Fibroblast of the conjunctiva (primary cell): Measurements from ENCODE around the gene ARRDC1.

Experiments
- DNase-seq: peaks from one replicate; pipeline ENCODE4 v3.0.0-alpha.2; 2010; ENCODE audit warnings: low read depth

ARRDC1 gene

GRCh38 chr9:137640862-137641261, 35.4 kb downstream of the ARRDC1 start:
- DNase-seq = no peak

- no peak for DNase-seq
Measured at GRCh38 chr9:137642118-137642601, 36.7 kb downstream of the ARRDC1 start.

DNA sequence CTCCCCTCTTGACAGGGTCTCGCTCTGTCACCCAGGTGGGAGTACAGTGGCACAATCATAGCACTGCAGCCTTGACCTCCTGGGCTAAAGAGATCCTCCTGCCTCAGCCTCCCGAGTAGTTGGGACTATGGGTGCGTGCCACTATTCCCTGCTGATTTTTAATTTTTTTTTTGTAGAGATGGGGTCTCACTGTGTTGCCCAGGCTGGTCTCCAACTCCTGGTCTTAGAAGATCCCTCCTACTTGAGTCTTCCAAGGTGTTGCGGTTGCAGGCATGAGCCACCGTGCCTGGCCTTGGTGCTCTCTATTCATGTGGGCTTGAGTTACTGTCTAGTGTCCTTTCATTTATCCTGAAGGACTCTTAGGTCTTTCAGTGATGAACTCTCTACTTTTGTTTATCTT, 37.4 kb downstream of the ARRDC1 start:
- no peak for DNase-seq

DNA sequence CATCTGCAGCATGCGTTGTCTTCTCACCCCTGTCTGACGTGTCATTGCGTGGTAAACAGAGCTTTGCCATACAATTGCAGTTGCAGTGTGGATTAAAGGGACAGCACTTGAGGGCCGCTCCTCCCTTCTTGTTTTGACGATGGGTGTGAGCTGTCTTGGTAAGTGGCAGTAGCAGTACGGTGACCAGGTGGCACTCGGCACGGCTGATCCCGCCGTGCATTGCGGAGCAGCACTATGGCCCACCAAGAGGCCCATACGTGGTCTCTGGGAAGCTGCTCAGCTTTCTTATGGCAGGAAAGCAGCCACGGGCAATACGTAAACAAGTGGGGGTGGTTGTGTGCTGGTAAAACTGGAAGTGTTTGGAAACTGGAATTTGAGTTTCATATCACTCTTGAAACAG, 38.4 kb downstream of the ARRDC1 start:
- no peak for DNase-seq

DNA sequence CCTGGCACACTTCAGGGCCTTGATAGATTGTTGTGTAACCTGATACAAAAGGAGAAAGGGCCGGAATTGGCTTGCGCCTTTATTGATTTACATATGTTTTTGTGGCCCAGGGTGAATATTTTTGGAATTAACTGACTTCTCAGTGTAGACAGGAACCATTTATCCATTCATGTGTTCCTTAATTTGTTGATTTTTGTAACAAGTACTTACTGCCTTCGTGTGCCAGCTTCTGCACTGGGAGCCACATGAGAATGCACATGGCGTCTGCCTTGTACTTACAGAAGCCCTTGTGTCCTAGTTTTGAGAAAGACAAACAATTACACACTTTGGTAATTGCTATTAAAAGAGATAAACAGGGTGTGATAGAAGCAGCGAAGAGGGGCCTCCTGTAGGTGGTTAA, 39.7 kb downstream of the ARRDC1 start:
- DNase-seq = no peak

DNA sequence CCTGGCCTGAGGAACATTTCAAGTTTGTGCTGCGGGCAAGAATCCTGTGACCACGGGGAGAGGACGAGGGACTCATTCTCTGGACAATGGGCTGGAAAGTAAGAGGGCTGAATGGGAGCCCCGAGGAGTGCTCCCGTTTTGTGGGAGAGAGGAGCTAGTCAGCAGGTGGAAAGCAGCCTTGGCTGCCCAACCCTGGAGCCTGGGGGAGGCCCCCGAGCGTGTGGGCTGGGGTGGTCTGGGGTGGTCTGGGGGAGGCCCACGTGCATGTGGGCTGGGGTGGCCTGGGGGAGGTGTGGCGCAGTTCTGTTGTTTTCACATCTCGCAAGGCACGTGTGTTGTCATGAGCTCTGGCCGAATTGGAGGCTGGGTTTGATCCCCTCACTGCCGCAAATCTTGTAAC, 40.9 kb downstream of the ARRDC1 start:
- no peak for DNase-seq

DNA sequence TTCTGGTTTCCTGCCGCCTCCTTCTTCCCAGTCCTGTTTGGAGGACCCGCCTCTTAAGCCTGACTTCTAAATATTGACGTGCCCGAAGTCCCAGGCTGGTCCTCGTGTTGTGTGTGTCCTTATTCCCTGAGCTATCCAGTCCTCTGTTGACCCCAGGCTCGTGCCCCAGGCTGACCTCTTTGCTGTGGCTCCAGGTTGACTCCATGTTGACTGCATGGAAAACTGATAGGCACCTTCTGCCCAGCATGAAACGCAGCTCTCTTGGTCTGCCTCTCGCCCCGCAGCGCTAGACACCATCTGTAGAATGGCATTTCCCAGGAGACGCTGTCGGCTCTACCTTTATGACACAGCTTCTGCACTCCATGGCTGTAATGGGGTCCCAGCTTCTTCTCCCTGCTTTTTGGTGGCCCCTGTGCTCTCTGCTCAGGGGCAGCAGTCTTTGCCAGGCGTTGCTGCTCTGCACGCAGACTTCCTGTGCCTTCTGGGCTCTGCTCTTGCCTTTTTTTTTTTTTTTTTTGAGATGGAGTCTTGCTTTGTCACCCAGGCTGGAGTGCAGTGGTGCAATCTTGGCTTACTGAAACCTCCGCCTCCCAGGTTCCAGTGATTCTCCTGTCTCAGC, 41.7 kb downstream of the ARRDC1 start:
- DNase-seq = no peak

- DNase-seq = no peak
Measured at GRCh38 chr9:137648396-137648795, 42.9 kb downstream of the ARRDC1 start.

GRCh38 chr9:137649553-137649952, 44.1 kb downstream of the ARRDC1 start:
- DNase-seq = no peak

DNA sequence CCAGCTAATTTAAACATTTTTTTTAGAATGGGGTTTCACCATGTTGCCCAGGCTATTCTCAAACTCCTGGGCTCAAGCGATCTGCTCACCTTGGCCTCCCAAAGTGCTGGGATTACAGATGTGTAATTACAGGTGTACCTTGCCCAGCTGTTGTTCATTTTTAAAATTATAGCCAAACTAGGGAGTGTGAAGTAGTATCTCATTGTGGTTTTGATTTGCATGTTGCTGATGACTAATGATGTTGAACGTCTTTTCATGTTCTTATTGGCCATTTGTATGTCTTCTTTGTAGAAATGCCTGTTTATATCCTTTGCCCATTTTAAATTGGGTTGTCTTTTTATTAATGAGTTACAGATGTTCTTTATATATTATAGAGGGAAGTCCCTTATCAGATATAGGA, 44.8 kb downstream of the ARRDC1 start:
- no peak for DNase-seq

DNA sequence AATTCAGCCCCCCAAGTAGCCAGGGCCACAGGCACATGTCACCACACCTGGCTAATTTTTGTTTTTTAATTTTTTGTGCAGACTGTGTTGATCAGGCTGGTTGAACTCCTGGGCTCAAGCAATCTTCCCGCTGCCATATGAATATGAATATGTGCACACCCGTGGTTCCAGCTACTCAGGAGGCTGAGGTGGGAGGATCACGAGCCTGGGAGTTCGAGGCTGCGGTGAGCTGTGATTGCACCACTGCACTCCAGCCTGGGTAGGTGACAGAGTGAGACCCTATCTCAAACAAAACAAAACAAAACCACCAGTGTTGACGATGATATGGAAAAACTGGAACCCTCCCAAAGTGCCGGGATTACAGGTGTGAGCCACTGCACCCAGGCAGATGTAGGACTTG, 45.3 kb downstream of the ARRDC1 start:
- no peak for DNase-seq

DNA sequence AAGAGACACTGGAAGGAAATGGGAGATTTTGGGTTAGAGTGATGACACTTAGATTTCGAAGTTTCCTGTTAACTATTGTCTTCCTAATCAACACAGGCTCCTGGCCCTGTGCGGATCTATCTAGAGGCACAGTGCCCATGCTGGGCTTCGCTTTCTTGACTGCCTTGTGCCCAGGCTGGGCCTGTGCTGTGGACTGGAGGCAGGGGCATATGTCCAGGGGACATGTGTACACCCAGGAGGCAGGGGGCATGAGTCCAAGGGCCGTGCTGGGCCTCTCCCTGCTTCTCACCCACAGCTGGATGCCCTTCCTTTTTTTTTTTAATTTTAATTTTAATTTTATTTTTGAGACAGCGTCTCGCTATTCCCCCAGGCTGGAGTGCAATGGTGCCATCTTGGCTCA, 50.9 kb downstream of the ARRDC1 start:
- no peak for DNase-seq

GRCh38 chr9:137657606-137658005, 52.1 kb downstream of the ARRDC1 start:
- no peak for DNase-seq

- no peak for DNase-seq
Measured at GRCh38 chr9:137658781-137659180, 53.3 kb downstream of the ARRDC1 start.

GRCh38 chr9:137660144-137660543, 54.7 kb downstream of the ARRDC1 start:
- no peak for DNase-seq

- no peak for DNase-seq
Measured at GRCh38 chr9:137663584-137663983, 58.1 kb downstream of the ARRDC1 start.

DNA sequence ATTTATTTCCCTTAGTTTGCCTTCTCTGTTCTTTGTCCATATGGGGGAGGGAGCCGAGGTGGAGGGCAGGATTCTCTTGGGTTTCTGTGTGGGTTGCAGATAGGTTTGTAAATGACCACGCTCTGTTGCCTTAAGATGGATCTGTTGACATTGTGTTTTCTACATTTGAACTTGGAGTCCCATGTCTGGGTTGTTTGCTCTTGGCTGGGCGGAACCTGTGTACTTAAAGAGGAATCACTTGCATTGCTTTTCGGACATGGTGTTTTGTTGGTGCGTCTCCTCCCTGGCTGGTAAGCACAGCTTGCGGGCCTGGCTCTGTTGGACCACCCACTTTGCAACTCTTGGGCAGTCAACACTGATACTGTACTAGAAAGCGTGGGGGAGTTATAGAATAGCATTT, 59.2 kb downstream of the ARRDC1 start:
- DNase-seq = no peak
